H7 (cell line): Measurements from ENCODE around the gene MTA1. TPM values are rescaled to one million over a fixed set of nuclear protein-coding genes. Genes with fewer than 3 reads are reported as not detected.

ENCODE experiments used
- DNase-seq: peaks from one replicate; pipeline ENCODE4 v3.0.0; 2012
- H3K27me3 ChIP-seq: 2 replicates; pipeline ENCODE4 v1.6.0; 2011; ENCODE audit warnings: mild to moderate bottlenecking, low read length; ENCODE audit not compliant: control insufficient read depth, insufficient read depth
- H3K36me3 ChIP-seq: replicated peaks from 2 replicates; pipeline ENCODE4 v1.5.1; 2011; ENCODE audit warnings: low read length; ENCODE audit not compliant: control insufficient read depth, insufficient read depth
- H3K4me3 ChIP-seq: 2 replicates; pipeline ENCODE4 v1.5.1; 2011; ENCODE audit warnings: low read depth, mild to moderate bottlenecking, control low read depth, low read length, moderate library complexity; ENCODE audit not compliant: insufficient read depth
- total RNA-seq: library from RNA; depleted of rRNA; stranded (reverse); fragments of >200 nt; shearing (Covaris generic); gene quantifications from 2 replicates; pipeline ENCODE4 v1.2.3, GENCODE V29; 2014

MTA1 gene
- total RNA-seq, 1 experiment from 2014 or later = 120 TPM

DNA sequence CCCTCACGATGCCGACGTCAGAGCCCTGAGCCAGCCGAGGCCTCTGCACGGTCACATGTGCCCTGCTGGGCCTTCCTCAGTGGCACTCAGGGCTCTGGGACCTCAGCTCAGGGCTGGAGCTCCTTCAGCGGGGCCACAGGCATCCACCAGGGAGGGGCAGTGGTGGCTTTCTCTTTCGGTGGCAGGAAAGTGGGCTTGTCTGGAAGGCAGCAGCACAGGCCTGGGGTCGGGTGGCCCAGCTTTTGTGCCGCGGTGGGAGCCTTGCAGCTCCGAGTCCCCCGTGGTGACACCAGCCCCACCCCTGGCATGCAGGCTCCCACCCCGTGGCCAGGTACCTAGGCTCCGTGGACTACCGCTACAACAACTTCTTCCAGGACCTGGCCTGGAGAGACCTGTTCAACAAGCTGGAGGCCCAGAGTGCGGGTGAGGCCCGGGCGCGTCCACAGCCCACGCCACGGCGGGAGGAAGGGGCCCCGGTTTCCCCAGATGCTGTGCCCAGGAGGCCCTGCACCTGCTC lies 35.5 kb upstream of the MTA1 start:
- no peaks in the 10 kb centered on the region for H3K27me3 ChIP-seq
- peaks cover 4% of the 10 kb centered on the region for H3K36me3 ChIP-seq
- no peak overlapping the region for H3K4me3 ChIP-seq
- no peak for DNase-seq

- peaks cover 4% of the 10 kb centered on the region for H3K36me3 ChIP-seq
- no peak overlapping the region for H3K4me3 ChIP-seq
- no peaks in the 10 kb centered on the region for H3K27me3 ChIP-seq
- no peak for DNase-seq
Measured at GRCh38 chr14:105384605-105385321, 34.9 kb upstream of the MTA1 start.

- no peak for DNase-seq
- H3K27me3 ChIP-seq = no peaks in the 10 kb centered on the region
- H3K4me3 ChIP-seq = no peak overlapping the region
- peaks cover 4% of the 10 kb centered on the region for H3K36me3 ChIP-seq
Measured at GRCh38 chr14:105385322-105385637, 34.3 kb upstream of the MTA1 start.

GRCh38 chr14:105385698-105386365 lies 33.8 kb upstream of the MTA1 start:
- no peak for DNase-seq
- Histone ChIP-seq H3K4me3 (no peak overlapping the region), H3K27me3 (no peaks in the 10 kb centered on the region), H3K36me3 (peaks cover 4% of the 10 kb centered on the region)

GRCh38 chr14:105386581-105387529 lies 32.8 kb upstream of the MTA1 start:
- H3K27me3 ChIP-seq = no peaks in the 10 kb centered on the region
- peaks cover 4% of the 10 kb centered on the region for H3K36me3 ChIP-seq
- no peak overlapping the region for H3K4me3 ChIP-seq
- no peak for DNase-seq

DNA sequence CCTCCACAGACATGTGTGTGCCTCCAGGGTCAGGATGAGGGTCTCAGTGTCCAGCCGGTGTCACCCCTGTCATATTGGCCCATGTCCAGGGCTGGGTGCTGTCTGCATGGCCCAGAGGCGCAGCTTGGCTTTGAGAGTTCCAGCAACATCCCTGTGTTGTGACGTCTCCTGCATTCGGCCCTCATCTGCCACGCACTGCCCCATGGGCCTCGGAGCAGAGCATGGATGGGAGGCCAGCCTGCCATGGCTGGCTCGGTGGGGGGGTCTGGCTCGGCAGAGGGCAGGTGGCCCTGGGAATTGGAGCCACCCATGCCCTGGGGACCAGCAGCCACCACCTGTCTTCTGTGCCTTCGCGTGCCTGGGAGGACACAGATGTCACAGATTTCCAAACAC lies 32.1 kb upstream of the MTA1 start:
- no peak for DNase-seq
- Histone ChIP-seq H3K36me3 (peaks cover 4% of the 10 kb centered on the region; the same call in 1 of the 2 replicates), H3K4me3 (no peak overlapping the region)

GRCh38 chr14:105388110-105388951 lies 31.3 kb upstream of the MTA1 start:
- H3K27me3 ChIP-seq = no peaks in the 10 kb centered on the region
- no peak overlapping the region for H3K4me3 ChIP-seq
- no peak for DNase-seq
- 0 out of 2 replicates have a peak, but pooled peaks cover 2% of the 10 kb centered on the region for H3K36me3 ChIP-seq

More for the DNA sequence above, 32.1 kb upstream of the MTA1 start:
- H3K27me3 ChIP-seq = no peaks in the 10 kb centered on the region

DNA sequence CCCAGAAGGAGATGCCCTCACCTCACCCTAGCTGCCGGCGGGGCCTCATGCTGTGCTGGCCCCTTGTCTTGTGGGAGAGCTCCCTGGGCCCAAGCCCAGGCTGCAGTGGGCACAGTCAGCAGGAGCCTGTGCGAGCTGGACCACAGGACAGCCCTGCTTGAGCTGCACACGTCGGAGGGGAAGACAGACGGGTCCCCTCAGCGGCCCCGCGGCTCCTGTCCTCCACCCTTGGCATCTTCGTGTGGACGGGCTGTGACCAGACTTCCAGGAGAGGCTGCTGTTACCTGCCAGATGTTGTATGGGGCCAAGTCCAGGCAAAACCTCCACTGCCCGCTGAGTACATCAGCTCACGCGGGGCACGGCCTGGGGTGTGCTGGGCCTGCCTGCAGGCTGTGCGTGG lies 30.7 kb upstream of the MTA1 start:
- Histone ChIP-seq H3K4me3 (no peak overlapping the region), H3K36me3 (no peaks in the 10 kb centered on the region), H3K27me3 (no peaks in the 10 kb centered on the region)
- DNase-seq = no peak

- DNase-seq = no peak
- Histone ChIP-seq H3K27me3 (no peaks in the 10 kb centered on the region), H3K36me3 (no peaks in the 10 kb centered on the region), H3K4me3 (no peak overlapping the region)
Measured at GRCh38 chr14:105389534-105389933, 30.1 kb upstream of the MTA1 start.

- H3K4me3 ChIP-seq = no peak overlapping the region
- no peaks in the 10 kb centered on the region for H3K36me3 ChIP-seq
- DNase-seq = no peak
- H3K27me3 ChIP-seq = no peaks in the 10 kb centered on the region
Measured at GRCh38 chr14:105389976-105390848, 29.4 kb upstream of the MTA1 start.

- Histone ChIP-seq H3K4me3 (no peak overlapping the region), H3K36me3 (no peaks in the 10 kb centered on the region), H3K27me3 (no peaks in the 10 kb centered on the region)
- DNase-seq = no peak
Measured at GRCh38 chr14:105390849-105391500, 28.7 kb upstream of the MTA1 start.

DNA sequence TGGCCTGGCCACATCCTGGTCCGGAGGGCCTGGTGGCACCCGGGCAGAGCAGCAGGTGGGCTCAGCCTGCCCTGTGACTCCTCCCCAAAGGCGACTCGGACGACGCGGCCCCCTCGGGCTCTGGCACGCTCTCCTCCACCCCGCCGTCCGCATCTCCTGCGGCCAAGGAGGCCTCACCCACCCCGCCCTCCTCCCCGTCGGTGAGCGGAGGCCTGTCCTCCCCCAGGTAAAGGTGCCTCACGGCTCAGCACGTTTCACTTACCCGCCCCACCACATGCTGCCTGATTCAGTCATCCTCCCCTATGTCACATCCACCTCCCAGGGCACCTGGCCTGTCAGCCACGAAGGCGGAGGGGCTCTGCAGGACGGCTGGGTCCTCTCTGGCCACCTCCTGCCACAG lies 28.1 kb upstream of the MTA1 start:
- no peak overlapping the region for H3K4me3 ChIP-seq
- no peak for DNase-seq
- H3K36me3 ChIP-seq = no peaks in the 10 kb centered on the region
- no peaks in the 10 kb centered on the region for H3K27me3 ChIP-seq
